ENCODE measurements around the gene OGFRL1.

DNA sequence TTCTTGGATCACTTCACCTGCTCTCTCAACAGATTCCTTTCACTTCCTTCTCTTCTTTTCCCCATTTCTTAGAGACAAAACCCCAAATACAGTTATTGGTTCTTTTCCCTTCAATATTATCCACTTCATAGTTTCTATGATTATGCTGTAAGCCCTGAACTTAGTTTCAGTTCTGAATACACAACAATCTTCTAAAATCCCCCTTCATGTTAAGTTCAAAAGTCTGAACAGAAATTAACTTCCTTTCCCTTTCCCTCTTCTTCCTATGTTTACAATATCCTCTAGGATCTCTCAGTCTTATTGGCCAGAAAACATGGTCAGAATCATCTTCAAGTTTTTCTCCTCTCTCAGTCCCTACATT lies 57.7 kb downstream of the OGFRL1 start:
- TF ChIP-seq, protein P1, sequence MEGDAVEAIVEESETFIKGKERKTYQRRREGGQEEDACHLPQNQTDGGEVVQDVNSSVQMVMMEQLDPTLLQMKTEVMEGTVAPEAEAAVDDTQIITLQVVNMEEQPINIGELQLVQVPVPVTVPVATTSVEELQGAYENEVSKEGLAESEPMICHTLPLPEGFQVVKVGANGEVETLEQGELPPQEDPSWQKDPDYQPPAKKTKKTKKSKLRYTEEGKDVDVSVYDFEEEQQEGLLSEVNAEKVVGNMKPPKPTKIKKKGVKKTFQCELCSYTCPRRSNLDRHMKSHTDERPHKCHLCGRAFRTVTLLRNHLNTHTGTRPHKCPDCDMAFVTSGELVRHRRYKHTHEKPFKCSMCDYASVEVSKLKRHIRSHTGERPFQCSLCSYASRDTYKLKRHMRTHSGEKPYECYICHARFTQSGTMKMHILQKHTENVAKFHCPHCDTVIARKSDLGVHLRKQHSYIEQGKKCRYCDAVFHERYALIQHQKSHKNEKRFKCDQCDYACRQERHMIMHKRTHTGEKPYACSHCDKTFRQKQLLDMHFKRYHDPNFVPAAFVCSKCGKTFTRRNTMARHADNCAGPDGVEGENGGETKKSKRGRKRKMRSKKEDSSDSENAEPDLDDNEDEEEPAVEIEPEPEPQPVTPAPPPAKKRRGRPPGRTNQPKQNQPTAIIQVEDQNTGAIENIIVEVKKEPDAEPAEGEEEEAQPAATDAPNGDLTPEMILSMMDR (IDR thresholded peaks at IDR 0.05; ENCODE audit: insufficient read depth, low read depth, low read length), result no peak
- TF ChIP-seq EZH2 (IDR thresholded peaks at IDR 0.05; ENCODE audit: insufficient read depth, low read length), result no peak

Data from astrocyte (in vitro differentiated cells and primary cell).